IPS-11a (cell line): ENCODE measurements around the gene TBC1D23.
"Not testable (repeated sequence)": the region's sequence is repeated elsewhere in the genome, so short reads cannot be mapped to it uniquely, and the experiment has no call there.

Source experiments
- H3K4me3 ChIP-seq: one replicate; pipeline ENCODE4 v1.5.1; 2013; ENCODE audit warnings: low read depth, low read length, control low read depth

Gene TBC1D23

DNA sequence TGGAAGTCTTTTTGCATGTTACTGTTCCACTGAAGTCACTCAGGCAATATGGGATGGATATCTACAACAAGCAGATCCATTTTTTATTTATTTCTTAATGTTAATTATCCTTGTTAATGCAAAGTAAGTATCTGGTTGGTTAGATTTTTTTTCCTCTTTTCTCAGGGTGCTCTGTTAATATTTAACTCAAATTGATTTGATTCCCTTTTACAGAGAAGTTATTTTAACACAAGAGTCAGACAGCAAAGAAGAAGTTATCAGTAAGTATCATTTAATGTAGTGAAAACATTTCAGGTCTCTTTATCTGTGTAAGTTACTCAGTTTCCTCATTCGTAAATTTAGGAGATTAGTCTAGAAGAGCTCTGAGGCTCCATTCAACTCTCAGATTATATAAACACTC, 34.3 kb downstream of the TBC1D23 start:
- no peak overlapping the region for H3K4me3 ChIP-seq

DNA sequence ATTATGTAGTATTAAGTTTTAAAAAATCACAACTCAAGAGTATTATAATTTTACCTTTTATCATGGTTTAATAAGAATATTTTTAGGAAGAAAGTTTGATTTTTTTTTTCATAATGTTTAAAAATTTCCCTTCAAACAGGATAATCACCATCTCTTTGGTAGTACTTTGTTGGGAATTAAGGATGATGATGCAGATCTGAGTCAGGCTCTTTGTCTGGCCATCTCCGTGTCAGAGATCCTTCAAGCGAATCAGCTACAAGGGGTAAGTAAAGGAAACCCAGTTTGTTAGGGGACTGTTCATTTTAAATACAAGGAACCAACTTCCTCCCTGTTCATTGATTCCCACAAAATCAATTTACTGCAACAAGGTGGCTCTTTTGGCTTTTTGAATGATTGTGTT, 37.0 kb downstream of the TBC1D23 start:
- H3K4me3 ChIP-seq, result no peak overlapping the region

DNA sequence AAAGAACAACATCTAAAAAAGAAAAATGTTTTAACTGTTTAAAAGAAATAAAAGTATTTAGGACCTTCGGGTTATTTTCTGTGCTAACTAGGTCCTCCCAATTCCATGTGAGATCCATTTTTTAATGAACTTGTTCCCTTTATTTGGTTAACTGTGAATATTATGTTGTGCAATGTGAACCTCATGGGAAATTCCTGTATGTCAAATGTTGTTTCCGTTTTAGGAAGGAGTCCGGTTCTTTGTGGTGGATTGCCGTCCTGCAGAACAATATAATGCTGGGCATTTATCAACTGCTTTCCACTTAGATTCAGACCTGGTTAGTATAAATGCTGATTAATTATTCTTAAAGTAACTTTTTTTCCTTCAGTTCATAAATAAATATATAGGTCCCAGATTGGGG, 38.2 kb downstream of the TBC1D23 start:
- H3K4me3 ChIP-seq, result no peak overlapping the region

DNA sequence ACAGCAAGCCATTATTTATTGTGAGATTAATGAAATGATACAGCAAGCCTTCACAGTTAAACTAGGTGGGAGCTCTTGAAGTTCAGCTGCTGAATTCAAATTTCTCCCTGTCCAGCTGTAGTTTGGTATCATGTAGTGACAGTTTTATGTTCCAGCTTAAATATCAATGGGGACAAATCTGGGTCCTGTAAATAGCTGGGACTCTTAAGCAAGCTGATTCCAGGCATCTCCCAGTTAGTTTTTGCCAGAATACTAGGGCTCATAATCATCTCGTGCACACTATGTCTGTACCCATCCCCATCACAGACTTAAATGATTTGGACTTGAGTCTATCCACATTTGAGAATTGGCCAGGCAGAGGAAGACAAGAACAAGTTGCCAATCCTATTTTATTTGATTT, 45.9 kb downstream of the TBC1D23 start:
- H3K4me3 ChIP-seq, result no peak overlapping the region

DNA sequence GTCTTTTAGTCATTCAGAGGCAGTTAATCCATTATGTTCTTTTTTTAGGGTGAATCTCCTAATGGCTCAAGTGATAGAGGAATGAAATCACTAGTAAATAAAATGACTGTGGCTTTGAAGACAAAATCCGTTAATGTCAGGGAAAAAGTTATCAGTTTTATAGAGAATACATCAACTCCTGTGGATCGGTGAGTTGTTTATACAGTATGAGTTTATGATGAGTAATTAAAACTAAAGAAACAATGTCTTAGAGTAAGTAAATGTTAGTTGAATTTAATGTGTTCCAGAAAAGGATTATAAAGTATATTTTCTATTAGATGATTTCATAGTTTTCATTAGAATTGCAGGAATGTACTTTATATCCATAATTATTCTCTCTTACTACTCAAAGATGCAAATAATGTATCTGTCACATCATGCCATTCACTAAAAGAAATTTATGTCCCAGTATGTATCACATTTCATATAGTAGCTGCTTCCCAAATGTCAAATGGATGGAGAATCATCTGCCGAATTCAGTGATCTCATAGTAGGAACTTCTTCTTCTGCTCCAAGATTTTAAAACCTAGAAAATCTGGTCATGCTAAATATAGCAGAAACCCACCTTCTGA, 49.7 kb downstream of the TBC1D23 start:
- H3K4me3 ChIP-seq, result no peak overlapping the region

DNA sequence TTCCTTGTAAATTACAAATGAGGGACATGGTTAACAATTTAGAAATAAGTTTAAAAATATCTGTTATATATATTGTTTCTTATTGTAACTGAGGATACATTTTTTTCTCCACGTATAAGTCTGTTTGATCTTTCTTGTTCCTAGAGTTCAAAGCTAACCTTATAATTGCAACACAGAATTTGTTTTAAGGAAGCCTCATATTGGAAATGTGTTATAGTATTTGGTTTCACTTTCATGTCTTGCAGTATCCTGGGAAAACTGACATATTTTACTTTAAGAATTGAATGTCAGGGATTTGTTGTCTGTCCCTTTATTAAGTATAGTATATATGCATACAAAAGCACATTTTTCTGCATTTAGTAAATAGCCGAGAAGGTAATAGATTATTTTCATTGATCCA, 50.2 kb downstream of the TBC1D23 start:
- H3K4me3 ChIP-seq, result no peak overlapping the region

DNA sequence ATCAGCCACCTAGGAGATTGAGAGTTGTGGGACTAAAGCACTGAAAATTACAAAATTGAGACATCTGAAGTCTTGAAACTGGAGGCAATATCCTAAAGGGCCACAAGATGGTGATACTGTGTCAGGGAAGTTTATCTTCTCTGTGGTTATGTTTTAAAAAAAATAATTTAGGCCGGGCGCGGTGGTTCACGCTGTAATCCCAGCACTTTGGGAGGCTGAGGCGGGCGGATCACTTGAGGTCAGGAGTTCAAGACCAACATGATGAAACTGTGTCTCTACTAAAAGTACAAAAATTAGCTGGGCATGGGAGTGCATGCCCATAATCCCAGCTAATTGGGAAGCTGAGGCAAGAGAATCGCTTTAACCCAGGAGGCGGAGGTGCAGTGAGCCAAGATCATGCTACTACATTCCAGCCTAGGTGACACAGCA, 55.9 kb downstream of the TBC1D23 start:
- no peak overlapping the region for H3K4me3 ChIP-seq

DNA sequence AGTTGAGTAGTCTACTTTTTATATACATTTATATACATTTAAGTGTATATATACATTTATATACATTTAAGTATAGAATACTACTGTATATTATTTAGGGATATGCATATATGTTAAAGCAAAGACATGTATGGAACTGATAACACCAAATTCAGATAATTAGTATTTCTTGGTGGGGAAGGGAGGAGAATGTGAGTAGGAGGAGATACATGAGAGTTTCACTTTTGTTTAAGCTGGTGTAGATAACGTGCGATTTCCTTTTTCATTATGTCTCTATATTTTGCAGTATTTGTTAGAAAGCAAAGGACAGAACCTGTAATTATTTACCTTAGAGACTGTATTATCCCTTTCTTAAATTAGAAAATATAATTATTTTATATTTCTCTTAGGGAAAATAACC, 57.1 kb downstream of the TBC1D23 start:
- H3K4me3 ChIP-seq, result no peak overlapping the region

DNA sequence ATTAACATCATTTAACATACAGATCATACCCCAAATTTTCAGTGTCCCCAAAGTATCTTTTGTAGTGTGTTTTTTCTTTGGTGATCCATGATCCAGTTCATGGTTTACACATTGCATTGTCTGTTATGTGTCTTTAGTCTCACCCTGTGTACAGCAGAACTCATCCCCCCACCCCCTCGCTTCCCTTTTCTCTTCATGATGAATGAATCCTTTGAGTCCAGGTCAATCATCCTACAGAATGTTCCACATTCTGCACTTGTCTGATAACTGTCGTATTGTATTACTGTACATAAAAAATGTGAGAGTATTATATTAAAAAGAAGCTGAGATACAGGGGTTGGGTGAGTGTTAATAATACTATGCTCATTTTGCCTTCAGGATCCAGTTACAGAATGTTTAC, 59.2 kb downstream of the TBC1D23 start:
- no peak overlapping the region for H3K4me3 ChIP-seq

DNA sequence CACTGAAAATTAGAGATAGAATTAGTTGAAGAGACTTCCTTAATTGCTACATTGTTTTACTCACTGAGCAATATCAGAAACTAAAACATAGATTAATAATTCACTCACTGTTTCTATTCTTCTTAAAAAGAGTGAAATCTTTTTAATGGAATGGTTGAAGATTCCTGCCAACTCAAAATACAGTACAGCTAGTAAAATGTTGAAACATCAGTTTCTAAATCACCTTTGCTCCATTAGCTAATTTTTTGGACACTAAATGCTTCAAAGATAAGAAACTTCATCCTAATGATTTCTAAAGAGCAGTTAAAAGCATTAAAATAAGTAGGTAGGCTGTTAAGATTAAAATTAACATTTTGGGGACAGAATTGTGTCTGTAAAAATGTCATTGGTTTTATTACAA, 63.3 kb downstream of the TBC1D23 start:
- no peak overlapping the region for H3K4me3 ChIP-seq

DNA sequence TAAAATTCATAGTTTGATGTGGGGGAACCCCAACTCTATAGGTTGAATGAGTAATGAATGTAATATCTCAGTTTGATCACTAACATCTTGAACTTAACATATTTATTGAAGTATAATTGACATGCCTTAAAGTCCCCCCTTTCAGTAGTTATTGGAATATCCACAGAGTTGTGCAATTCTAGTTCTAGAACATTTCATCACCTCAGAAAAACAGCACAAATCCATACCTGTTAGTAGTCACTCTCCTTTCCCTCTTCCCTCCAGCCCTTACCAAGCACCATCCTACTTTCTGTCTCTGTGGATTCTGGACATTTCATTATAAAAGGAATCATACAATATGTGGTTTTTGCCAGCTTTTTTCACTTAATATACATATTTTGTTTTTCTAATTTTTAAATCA, 65.0 kb downstream of the TBC1D23 start:
- no peak overlapping the region for H3K4me3 ChIP-seq

DNA sequence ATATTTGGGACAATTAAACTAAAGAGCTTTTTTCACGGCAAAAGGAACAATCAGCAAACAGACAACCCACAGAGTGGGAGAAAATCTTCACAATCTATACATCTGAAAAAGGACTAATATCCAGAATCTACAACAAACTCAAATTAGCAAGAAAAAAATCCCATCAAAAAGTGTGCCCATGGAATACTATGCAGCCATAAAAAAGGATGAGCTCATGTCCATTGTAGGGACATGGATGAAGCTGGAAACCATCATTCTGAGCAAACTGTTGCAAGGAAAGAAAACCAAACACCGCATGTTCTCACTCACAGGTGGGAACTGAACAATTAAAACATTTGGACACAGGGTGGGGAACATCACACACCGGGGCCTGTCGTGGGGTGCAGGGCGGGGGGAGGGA, 66.6 kb downstream of the TBC1D23 start:
- not testable (repeated sequence) for H3K4me3 ChIP-seq

DNA sequence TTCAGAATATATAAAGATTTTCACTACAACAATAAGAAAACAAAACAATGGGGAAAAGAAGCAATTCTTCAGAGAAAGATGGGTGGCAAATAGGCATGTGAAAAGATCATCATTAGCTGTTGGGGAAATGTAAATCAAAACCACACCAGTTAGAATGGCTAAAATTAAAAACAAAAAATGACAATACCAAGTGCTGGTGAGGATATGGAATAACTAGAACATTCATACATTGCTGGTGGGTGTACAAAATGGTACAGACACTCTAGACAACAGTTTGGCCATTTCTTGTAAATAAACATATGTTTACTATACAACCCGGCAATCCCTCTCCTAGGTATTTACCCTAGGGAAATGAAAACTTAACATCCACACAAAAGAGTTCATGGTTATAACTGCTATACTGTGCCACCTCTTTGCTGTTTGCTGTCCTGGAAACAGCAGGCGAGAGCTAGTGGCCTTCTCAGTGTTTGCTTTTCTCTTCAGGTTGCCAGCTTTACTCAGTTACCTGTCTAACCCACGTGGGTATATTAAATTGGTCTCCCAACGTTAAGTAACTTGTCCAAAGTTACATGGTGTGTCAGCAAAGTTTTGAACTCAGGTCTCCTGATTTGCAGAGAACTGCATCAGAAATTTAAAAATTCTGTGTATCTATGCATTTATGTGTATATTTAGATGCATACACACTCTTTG, 69.2 kb downstream of the TBC1D23 start:
- no peak overlapping the region for H3K4me3 ChIP-seq

DNA sequence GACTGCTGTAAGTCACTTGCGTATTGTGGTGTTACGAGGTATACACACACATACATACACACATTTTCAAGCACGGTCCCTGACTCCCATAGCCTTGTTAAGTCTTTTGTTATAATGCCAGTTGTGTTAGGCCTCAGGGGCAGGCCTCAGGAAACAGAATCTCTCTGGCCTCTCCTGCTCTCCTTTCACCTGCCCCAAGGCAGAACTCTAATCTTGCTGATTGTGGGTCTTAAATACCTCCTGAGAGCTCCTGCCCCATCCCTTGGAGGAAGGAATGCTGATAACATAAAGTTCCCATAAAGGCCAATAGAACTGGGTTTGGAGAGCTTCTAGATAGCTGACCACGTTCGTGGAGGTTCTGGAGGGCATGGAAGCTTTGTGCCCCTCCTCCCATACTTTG, 69.9 kb downstream of the TBC1D23 start:
- H3K4me3 ChIP-seq, result no peak overlapping the region

DNA sequence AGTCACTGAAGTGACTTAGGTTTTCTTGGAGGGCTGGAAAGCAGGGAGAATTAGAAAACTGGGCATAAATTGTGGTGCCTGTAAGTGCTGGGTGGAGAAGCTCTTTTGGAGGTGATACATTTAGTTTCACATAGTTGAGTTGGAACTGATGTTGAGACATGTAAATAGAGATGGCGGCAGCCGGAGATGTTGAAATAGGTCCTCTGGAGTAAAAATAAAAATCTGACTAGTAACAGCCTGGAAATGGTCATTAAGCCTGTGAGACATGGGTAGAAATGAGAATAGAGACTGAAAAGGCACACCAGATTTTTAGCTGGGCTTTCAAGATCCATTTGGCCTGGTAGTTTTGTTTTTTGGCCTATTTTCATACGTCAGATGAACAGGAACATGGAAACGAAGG, 70.9 kb downstream of the TBC1D23 start:
- no peak overlapping the region for H3K4me3 ChIP-seq

DNA sequence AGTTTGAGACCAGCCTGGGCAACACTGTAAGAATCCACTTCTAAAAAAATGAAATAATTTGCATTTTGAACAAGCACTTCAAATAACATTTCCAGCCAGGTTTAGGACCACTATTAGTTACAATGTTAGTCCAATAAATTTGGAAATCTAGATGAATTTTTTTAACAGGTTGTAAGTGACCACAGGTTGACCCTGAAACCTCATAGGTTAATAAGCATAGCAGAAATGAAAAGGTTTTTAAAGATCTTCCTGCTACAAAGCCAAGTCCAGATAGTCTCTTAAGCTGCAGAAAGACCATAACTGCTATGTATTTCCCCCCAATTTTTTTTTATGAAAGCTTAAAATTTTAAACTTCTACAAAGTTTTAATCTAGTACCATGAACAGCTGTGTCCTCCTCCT, 72.3 kb downstream of the TBC1D23 start:
- H3K4me3 ChIP-seq, result no peak overlapping the region

DNA sequence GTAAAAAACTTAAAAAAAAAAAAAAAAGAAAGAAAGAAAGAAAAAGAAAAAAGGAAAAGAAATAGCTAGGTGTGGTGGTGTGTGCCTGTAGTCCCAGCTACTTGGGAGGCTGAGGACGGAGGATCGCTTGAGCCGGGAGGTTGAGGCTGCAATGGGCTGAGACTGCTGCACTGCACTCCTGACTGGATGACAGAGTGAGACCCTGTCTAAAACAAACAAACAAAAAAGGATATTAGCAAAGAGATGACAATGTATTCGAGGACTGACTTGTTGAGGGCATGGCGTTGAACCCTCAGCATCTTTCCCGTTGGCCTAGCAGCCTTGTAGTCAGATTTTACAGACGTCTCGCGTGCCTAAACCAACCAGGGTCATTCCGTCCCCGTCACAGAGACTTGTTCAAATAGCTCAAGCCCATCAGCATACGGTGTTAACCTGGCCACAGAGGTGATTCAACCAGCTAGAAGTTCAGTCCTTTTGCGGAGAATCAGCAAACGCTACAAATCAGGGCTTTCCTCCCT, 73.2 kb downstream of the TBC1D23 start:
- H3K4me3 ChIP-seq, result peak overlapping the region; percentile 63

DNA sequence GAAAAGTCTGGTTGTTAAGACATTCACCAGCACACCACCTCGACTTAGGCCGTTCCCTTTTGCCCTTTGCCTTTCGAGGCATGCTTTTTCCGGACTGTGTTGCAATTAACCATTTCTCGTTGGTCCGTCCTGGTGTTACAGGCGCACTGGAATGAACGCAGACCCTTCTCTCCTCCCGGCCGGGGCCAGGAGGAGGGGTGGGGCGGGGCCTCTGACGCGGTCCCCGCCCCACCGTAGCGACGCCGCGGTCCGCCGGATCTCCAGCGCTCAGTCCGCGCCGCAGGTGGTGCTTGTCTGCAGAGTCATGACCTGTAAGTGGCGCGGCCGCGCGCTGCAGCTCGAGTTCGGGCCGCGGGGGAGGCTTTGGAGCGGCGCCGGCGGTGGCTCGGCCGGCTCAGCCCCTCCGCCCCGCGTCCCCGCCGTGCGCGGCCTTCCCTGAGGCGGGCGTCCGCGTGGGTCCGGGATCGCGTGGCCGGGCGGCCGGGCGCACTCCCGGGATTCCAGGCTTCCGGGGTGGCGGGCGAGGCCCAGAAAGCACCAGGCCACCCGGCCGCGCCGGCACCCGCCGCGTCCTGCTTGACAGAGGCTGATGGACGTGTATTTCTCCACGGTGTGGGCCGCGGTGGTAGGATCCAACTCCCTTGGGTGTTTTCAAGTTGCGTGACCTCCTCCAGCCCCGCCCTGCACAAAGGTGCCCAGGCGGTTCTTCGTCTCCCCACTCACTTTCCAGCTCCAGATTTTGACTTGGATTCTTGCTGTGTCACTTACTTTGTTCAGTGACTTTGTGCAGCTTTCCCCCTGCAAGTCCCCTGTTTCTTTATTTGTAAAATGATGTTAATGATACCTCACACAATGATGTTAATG, 73.9 kb downstream of the TBC1D23 start, which contains the start of gene NIT2:
NIT2 (plus strand) TSS at position 270 of the 864 bp plus-strand sequence; CDS start at position 305, 35 bp downstream.
- H3K4me3 ChIP-seq, result peak within 1 kb of the TSS; percentile 66

DNA sequence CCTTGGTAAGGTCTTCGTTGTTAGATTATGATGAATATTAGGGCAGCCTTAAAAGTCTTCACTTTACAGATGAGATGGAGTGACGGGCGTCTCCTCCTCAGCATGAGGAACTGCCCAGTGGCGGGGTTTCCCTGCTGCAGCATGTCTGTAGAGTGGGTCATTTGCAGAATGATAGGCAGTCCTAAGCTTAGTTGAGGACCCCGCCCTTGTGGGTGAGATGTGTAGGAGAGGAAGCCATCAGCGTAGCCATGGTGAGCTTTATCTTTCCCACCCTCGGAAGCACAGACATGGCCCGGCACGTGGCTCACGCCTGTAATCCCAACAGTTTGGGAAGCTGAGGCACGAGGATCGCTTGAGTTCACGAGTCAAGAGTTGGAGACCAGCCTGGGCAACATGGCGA, 74.6 kb downstream of the TBC1D23 start:
- peak overlapping the region; percentile 66 for H3K4me3 ChIP-seq

DNA sequence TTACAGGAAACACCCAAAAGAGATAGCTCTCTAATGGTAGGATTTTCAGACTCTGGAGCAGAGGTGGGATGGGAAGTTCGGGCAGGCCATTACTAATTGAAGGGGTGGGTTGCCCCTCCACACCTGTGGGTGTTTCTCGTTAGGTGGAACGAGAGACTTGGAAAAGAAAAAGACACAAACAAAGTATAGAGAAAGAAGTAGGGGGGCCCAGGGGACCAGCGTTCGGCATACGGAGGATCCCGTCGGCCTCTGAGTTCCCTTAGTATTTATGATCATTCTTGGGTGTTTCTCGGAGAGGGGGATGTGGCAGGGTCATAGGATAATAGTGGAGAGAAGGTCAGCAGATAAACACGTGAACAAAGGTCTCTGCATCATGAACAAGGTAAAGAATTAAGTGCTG, 75.4 kb downstream of the TBC1D23 start:
- not testable (repeated sequence) for H3K4me3 ChIP-seq

DNA sequence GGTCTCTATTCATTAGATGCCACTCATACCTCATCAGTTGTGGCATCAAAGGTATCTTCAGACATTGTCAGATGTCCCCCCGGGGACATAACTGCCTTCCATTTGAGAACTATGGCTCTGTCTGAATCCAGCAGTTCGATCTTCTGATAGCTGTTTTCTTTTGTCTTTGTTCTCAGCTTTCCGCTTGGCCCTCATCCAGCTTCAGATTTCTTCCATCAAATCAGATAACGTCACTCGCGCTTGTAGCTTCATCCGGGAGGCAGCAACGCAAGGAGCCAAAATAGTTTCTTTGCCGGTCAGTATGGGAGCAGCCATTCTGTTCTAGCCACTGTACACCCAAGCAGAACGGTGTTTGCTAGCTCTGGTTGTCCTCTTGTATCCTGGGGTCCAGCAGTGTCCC, 78.1 kb downstream of the TBC1D23 start:
- H3K4me3 ChIP-seq, result no peak overlapping the region

DNA sequence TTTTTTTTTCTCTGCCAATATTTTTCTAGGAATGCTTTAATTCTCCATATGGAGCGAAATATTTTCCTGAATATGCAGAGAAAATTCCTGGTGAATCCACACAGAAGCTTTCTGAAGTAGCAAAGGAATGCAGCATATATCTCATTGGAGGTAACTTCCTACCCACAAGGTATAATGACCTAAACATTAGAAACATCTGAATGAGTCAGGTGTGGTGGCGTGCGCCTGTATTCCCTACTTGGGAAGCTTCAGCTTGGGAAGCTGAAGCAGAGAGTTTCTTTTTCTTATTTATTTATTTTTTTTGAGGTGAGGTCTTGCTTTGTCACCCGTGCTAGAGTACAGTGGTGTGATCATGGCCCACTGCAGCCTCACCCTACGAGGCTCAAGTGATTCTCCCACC, 79.0 kb downstream of the TBC1D23 start:
- H3K4me3 ChIP-seq, result no peak overlapping the region
